ENCODE measurements around the gene MAVS. TPM values are rescaled to one million over a fixed set of nuclear protein-coding genes. Genes with fewer than 3 reads are reported as not detected.

The MAVS gene
- total and polyA plus RNA-seq, 9 of the 15 experiments (the other 6 are each of a cell fraction or from before 2014, with no cell fraction given): 1.6 to 22.0 (median 11.3) TPM

DNA sequence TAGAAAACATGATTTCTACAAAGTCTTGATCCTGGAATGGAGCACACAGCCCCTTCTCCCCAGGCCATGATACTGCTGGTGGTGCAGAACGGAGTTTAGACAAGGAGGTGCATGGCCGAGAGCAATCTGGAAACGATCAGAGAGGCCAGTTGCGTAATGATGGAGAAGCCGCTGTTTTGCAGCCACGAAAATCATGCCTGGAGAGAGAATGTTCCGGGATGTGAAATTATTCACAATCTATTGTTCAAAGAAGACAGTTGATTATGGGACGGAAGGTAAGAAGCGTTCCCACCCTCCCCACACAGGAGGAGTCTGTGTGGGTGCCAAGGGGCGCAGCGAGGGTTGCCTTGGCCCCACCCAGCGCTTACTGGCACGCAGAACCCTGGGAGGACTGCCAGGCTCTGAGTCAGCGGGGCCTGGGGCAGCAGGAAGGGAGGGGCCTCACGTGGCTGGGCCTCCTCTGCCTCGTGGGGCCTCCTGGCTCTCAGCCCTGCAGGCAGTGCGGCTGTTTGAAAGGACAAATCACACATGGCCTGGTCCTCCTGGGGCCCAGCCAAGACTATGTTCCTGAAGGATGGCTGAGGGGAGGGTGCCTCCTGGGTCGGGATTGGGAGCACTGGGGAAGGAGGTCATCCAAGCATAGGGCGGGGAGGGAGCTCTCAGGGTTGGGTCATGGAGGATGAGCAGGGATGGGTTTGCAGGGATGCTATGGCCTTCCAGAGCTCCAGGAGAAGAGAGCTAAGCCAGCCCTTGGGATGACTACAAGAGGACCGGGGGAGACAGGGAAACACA, 35.0 kb upstream of the MAVS start (continued):
- TF ChIP-seq, protein P1, sequence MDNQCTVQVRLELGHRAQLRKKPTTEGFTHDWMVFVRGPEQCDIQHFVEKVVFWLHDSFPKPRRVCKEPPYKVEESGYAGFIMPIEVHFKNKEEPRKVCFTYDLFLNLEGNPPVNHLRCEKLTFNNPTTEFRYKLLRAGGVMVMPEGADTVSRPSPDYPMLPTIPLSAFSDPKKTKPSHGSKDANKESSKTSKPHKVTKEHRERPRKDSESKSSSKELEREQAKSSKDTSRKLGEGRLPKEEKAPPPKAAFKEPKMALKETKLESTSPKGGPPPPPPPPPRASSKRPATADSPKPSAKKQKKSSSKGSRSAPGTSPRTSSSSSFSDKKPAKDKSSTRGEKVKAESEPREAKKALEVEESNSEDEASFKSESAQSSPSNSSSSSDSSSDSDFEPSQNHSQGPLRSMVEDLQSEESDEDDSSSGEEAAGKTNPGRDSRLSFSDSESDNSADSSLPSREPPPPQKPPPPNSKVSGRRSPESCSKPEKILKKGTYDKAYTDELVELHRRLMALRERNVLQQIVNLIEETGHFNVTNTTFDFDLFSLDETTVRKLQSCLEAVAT (IDR thresholded peaks at IDR 0.05): no peak
- TF ChIP-seq ESRRA (IDR thresholded peaks at IDR 0.05; ENCODE audit: borderline replicate concordance, low read depth): no peak
- peak; percentile 49; the same call in 1 of the 2 replicates for TF ChIP-seq EP400 (IDR thresholded peaks at IDR 0.05)
- no peak for TF ChIP-seq RBBP5 (IDR thresholded peaks at IDR 0.05; ENCODE audit: borderline replicate concordance, insufficient read depth, low read length, poor library complexity, severe bottlenecking)
- no peak for TF ChIP-seq SMAD3 (CRISPR knock-in tag; conservative IDR thresholded peaks at IDR 0.05)
- no peak for TF ChIP-seq DPF2 (IDR thresholded peaks at IDR 0.05)
- TF ChIP-seq, protein P2, sequence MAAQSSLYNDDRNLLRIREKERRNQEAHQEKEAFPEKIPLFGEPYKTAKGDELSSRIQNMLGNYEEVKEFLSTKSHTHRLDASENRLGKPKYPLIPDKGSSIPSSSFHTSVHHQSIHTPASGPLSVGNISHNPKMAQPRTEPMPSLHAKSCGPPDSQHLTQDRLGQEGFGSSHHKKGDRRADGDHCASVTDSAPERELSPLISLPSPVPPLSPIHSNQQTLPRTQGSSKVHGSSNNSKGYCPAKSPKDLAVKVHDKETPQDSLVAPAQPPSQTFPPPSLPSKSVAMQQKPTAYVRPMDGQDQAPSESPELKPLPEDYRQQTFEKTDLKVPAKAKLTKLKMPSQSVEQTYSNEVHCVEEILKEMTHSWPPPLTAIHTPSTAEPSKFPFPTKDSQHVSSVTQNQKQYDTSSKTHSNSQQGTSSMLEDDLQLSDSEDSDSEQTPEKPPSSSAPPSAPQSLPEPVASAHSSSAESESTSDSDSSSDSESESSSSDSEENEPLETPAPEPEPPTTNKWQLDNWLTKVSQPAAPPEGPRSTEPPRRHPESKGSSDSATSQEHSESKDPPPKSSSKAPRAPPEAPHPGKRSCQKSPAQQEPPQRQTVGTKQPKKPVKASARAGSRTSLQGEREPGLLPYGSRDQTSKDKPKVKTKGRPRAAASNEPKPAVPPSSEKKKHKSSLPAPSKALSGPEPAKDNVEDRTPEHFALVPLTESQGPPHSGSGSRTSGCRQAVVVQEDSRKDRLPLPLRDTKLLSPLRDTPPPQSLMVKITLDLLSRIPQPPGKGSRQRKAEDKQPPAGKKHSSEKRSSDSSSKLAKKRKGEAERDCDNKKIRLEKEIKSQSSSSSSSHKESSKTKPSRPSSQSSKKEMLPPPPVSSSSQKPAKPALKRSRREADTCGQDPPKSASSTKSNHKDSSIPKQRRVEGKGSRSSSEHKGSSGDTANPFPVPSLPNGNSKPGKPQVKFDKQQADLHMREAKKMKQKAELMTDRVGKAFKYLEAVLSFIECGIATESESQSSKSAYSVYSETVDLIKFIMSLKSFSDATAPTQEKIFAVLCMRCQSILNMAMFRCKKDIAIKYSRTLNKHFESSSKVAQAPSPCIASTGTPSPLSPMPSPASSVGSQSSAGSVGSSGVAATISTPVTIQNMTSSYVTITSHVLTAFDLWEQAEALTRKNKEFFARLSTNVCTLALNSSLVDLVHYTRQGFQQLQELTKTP (IDR thresholded peaks at IDR 0.05; ENCODE audit: low read depth in 1 of 2, partially characterized antibody in 2 of 2): no peak
- peak; percentile 34 for TF ChIP-seq CCNT2 (IDR thresholded peaks at IDR 0.05; ENCODE audit: borderline replicate concordance, extremely low read depth, insufficient read length, low read depth, low read length)
- TF ChIP-seq HNRNPUL1 (IDR thresholded peaks at IDR 0.05; ENCODE audit: low read length): no peak
- no peak for TF ChIP-seq CREB1 (IDR thresholded peaks at IDR 0.05)
- 0 out of 2 replicates have a peak, but pooled peaks have one; percentile 18 for TF ChIP-seq CREB1 (CRISPR knock-in tag; IDR thresholded peaks at IDR 0.05)
- TF ChIP-seq, protein P3, sequence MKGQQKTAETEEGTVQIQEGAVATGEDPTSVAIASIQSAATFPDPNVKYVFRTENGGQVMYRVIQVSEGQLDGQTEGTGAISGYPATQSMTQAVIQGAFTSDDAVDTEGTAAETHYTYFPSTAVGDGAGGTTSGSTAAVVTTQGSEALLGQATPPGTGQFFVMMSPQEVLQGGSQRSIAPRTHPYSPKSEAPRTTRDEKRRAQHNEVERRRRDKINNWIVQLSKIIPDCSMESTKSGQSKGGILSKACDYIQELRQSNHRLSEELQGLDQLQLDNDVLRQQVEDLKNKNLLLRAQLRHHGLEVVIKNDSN (CRISPR knock-in tag; IDR thresholded peaks at IDR 0.05): peak; percentile 70; the same call in 1 of the 2 replicates
- 0 out of 2 replicates have a peak, but pooled peaks have one; percentile 30 for TF ChIP-seq RAD51 (IDR thresholded peaks at IDR 0.05; ENCODE audit: borderline replicate concordance, low read depth)
- TF ChIP-seq SMARCA4 (IDR thresholded peaks at IDR 0.05): 0 out of 2 replicates have a peak, but pooled peaks have one; percentile 25
- TF ChIP-seq, protein P4, sequence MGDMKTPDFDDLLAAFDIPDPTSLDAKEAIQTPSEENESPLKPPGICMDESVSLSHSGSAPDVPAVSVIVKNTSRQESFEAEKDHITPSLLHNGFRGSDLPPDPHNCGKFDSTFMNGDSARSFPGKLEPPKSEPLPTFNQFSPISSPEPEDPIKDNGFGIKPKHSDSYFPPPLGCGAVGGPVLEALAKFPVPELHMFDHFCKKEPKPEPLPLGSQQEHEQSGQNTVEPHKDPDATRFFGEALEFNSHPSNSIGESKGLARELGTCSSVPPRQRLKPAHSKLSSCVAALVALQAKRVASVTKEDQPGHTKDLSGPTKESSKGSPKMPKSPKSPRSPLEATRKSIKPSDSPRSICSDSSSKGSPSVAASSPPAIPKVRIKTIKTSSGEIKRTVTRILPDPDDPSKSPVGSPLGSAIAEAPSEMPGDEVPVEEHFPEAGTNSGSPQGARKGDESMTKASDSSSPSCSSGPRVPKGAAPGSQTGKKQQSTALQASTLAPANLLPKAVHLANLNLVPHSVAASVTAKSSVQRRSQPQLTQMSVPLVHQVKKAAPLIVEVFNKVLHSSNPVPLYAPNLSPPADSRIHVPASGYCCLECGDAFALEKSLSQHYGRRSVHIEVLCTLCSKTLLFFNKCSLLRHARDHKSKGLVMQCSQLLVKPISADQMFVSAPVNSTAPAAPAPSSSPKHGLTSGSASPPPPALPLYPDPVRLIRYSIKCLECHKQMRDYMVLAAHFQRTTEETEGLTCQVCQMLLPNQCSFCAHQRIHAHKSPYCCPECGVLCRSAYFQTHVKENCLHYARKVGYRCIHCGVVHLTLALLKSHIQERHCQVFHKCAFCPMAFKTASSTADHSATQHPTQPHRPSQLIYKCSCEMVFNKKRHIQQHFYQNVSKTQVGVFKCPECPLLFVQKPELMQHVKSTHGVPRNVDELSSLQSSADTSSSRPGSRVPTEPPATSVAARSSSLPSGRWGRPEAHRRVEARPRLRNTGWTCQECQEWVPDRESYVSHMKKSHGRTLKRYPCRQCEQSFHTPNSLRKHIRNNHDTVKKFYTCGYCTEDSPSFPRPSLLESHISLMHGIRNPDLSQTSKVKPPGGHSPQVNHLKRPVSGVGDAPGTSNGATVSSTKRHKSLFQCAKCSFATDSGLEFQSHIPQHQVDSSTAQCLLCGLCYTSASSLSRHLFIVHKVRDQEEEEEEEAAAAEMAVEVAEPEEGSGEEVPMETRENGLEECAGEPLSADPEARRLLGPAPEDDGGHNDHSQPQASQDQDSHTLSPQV (IDR thresholded peaks at IDR 0.05): peak; percentile 63
